T-helper 17 cell (primary cell): Measurements from ENCODE around the gene WDCP. TPM values are rescaled to one million over a fixed set of nuclear protein-coding genes. Genes with fewer than 3 reads are reported as not detected.
A peak's percentile ranks its signal among the peaks of the same experiment; 100 is the strongest.
"Not testable (repeated sequence)": the region's sequence is repeated elsewhere in the genome, so short reads cannot be mapped to it uniquely, and the experiment has no call there.

Source experiments
- ATAC-seq: fragments of 150-1000 bp; cut with Tn5 transposase; 2 replicates; pipeline ENCODE4 v1.10.0; 2021; ENCODE audit warnings: mild to moderate bottlenecking, moderate library complexity
- DNase-seq, 3 donors: peaks; one replicate each; pipeline versions ENCODE4 v3.0.0 to v3.0.0-alpha.2; 2020 to 2021
- H3K9me3 ChIP-seq: one replicate; pipeline ENCODE4 v1.7.0; 2013; ENCODE audit warnings: low read length, mild to moderate bottlenecking; ENCODE audit not compliant: control insufficient read depth, poor library complexity, severe bottlenecking
- H3K27ac Mint-ChIP-seq: one replicate; pipeline ENCODE4 v1.8.0; 2022; ENCODE audit warnings: mild to moderate bottlenecking, moderate library complexity, mixed read lengths
- H3K27me3 Mint-ChIP-seq: one replicate; pipeline ENCODE4 v1.8.0; 2022; ENCODE audit warnings: mixed read lengths
- H3K36me3 Mint-ChIP-seq: one replicate; pipeline ENCODE4 v1.8.0; 2022; ENCODE audit warnings: low read depth, mixed read lengths
- H3K4me1 Mint-ChIP-seq: one replicate; pipeline ENCODE4 v1.8.0; 2022; ENCODE audit warnings: mild to moderate bottlenecking, mixed read lengths
- H3K4me3 Mint-ChIP-seq: one replicate; pipeline ENCODE4 v1.8.0; 2022; ENCODE audit warnings: mild to moderate bottlenecking, moderate library complexity, mixed read lengths
- total RNA-seq, 4 donors: library from RNA in 2 of 4; stranded (reverse) in 2 of 4; gene quantifications; one replicate each; pipeline ENCODE4 v1.2.3 and lab custom pipeline; 2022 to 2026

The WDCP gene
- total RNA-seq, 2 donors from 2014 or later, result 3.4 to 3.7 TPM

DNA sequence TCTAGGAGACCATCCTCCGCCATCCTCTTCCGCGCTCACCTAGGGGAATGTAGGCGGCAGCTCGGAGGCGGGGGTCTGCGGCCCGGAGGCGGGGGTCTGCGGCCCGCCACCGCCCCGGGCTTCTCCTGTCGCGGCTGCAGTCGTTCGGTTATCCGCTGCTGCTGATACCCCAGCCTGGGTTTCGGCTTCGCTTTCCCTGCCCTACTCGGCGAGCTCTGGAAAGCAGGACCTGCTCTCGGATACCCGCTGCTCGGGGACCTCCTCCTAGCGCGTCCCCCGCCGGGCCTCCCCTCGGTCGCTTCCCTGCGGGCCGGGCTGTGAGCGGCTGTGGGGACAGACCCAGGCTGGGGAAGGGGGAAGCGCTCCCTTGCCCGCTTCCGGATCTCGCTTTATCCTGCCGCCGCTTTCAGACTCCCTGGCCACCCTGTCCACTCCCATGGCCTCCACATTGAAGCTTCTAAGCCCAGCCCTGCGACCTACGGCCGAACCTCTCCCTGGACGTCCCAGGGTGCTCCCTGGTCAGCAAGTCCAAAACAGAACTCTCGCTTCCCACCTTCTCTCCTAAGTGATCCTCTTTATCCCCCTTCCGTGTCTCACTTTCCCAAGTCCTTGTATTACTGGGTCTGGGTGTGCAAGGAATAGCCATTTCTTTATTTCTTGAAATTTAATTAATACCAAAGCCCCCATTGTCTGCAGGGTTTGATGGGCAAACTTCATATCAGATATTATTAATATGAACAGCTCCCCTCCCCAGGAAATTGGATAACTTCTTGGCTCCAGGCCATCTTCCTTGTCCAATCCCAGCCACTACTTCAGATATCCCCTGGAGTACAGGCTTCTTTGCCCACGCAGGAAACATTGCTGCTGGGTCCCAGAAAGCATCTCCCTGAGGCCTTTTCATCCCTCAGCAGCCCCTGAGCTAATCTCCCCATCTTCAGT lies 3.1 kb upstream of the WDCP start:
- DNase-seq (peak in 1 of 3 donors; percentile 15), ATAC-seq (no peak)
- H3K9me3 ChIP-seq, result no peaks in the 10 kb centered on the region
- no peak overlapping the region for H3K27ac Mint-ChIP-seq
- H3K27me3 Mint-ChIP-seq, result no peaks in the 10 kb centered on the region
- peaks cover 18% of the 10 kb centered on the region for H3K4me1 Mint-ChIP-seq
- peaks cover 3% of the 10 kb centered on the region for H3K36me3 Mint-ChIP-seq
- H3K4me3 Mint-ChIP-seq, result peak overlapping the region; percentile 87

GRCh38 chr2:24049485-24050021 lies 2.4 kb upstream of the WDCP start, which contains the start of gene FKBP1B:
Gene FKBP1B (plus strand): TSS chr2:24049741. CDS start chr2:24049850, 109 bp downstream.
- Mint-ChIP-seq H3K27ac (no peak within 1 kb of the TSS), H3K4me1 (peaks cover 22% of the 10 kb centered on the region), H3K27me3 (no peaks in the 10 kb centered on the region), H3K4me3 (peak within 1 kb of the TSS; percentile 87), H3K36me3 (peaks cover 3% of the 10 kb centered on the region)
- DNase-seq, result peak; percentile 17 to 68 (median 61)
- no peak for ATAC-seq
- no peaks in the 10 kb centered on the region for H3K9me3 ChIP-seq

- no peaks in the 10 kb centered on the region for H3K9me3 ChIP-seq
- Mint-ChIP-seq H3K27me3 (no peaks in the 10 kb centered on the region), H3K27ac (no peak overlapping the region), H3K4me1 (peaks cover 19% of the 10 kb centered on the region), H3K4me3 (peak overlapping the region; percentile 87), H3K36me3 (peaks cover 3% of the 10 kb centered on the region)
- DNase-seq (no peak), ATAC-seq (no peak)
Observed at GRCh38 chr2:24048769-24049484, 1.7 kb upstream of the WDCP start.

DNA sequence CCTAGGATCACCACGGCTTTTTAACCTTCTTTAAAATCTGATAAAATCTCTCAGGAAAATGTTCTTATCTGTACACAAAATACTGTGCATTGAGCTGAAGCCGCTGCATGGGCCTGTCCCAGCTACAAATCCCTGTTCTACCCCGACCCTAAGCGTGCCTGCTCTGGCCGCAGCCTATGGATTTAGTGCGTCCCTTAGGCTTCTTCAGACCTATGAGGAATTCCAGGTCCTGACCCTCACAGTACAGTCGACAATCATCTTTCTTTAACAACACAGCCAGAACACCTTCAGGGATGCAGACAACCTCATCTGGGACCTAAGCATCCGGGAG lies 477 bp upstream of the WDCP start:
- Mint-ChIP-seq H3K27ac (peak overlapping the region; percentile 98), H3K4me3 (peak overlapping the region; percentile 100), H3K27me3 (no peaks in the 10 kb centered on the region), H3K36me3 (peaks cover 3% of the 10 kb centered on the region), H3K4me1 (peaks cover 19% of the 10 kb centered on the region)
- H3K9me3 ChIP-seq, result no peaks in the 10 kb centered on the region
- no peak for ATAC-seq
- no peak for DNase-seq

DNA sequence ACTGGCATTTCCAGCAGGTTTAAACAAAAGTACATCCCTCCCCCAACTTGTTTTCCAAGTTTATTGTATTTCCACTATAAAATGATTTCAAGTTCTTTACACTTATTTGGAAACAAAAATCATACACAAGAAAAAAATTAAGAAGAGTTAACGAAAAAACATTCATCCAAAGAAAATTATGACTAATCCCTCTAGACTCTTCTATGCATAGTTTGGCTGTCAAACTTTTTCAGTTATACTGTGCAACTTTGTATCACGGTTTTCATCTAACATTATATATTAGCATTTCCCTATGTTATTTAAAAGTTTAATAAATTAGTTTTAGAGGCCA lies 627 bp downstream of the WDCP start:
- no peaks in the 10 kb centered on the region for H3K27me3 Mint-ChIP-seq
- H3K36me3 Mint-ChIP-seq, result peaks cover 3% of the 10 kb centered on the region
- H3K4me1 Mint-ChIP-seq, result peaks cover 19% of the 10 kb centered on the region
- no peaks in the 10 kb centered on the region for H3K9me3 ChIP-seq
- peak overlapping the region; percentile 100 for H3K4me3 Mint-ChIP-seq
- DNase-seq, result no peak
- H3K27ac Mint-ChIP-seq, result peak overlapping the region; percentile 98
- ATAC-seq, result no peak

DNA sequence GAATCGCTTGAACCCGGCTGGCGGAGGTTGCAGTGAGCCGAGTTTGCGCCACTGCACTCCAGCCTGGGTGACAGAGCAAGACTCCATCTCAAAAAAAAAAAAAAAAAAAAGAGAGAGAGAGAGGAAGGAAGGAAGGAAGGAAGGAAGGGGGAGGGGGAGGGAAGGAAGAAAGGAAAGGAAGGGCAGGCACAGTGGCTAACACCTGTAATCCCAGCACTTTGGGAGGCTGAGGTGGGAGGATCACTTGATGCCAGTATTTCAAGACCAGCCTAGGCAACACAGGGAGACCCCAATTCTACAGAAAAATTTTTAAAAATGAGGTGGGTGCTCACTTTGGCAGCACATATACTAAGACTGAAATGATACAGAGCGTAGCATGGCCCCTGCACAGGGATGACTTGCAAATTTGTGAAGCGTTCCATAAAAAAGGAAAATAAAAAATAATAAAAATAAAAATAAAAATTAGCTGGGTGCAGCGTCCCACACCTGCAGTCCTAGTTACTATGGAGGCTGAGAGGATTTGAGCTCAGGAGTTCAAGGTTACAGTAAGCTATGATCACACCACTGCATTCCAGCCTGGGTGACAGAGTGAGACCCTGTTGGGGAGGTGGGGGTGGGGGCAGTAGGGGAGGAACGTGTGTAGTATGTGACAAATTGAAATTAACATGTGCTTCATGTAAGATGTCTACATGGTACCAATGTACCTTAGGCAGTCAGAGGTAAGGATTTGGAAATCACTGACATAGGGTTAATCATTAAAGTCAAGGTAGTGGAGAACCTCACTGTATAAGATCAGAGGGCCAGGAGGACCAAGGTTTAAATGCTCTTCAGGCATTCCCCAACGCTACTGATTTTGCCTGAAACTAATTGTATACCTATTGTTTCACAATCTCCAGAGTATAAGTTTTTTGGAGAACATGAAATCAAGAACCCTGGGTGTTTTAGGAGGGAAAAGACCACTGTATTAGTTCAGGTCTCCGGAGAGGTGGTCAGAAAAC lies 1.4 kb downstream of the WDCP start:
- no peaks in the 10 kb centered on the region for H3K9me3 ChIP-seq
- ATAC-seq (no peak), DNase-seq (no peak)
- Mint-ChIP-seq H3K27ac (no peak overlapping the region), H3K4me1 (peaks cover 19% of the 10 kb centered on the region), H3K4me3 (peak overlapping the region; percentile 33), H3K27me3 (no peaks in the 10 kb centered on the region), H3K36me3 (peaks cover 3% of the 10 kb centered on the region)

DNA sequence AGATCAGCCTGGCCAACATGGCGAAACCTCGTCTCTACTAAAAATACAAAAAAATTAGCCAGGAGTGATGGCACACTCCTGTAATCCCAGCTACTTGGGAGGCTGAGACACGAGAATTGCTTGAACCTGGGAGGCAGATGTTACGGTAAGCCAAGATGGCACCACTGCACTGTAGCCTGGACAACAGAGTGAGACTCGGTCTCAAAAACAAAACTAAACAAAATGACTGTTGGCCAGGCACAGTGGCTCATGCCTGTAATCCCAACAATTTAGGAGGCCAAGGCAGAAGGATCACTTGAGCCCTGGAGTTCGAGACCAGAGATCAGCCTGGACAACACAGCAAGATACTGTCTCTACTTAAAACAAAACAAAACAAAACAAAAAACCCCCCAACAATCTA lies 4.1 kb downstream of the WDCP start:
- peaks cover 17% of the 10 kb centered on the region for H3K4me1 Mint-ChIP-seq
- not testable (repeated sequence) for H3K27ac Mint-ChIP-seq, H3K9me3 ChIP-seq, DNase-seq, H3K36me3 Mint-ChIP-seq, ATAC-seq, H3K4me3 Mint-ChIP-seq, H3K27me3 Mint-ChIP-seq

- Mint-ChIP-seq H3K36me3 (peaks cover 3% of the 10 kb centered on the region), H3K4me3 (no peak overlapping the region), H3K4me1 (peaks cover 10% of the 10 kb centered on the region), H3K27ac (no peak overlapping the region), H3K27me3 (no peaks in the 10 kb centered on the region)
- no peak for ATAC-seq
- H3K9me3 ChIP-seq, result no peaks in the 10 kb centered on the region
- no peak for DNase-seq
Observed at GRCh38 chr2:24040511-24040910, 6.7 kb downstream of the WDCP start.

GRCh38 chr2:24038786-24039499 lies 8.2 kb downstream of the WDCP start:
- Mint-ChIP-seq H3K27me3 (no peaks in the 10 kb centered on the region), H3K4me3 (no peak overlapping the region), H3K36me3 (peaks cover 3% of the 10 kb centered on the region), H3K27ac (no peak overlapping the region), H3K4me1 (peaks cover 8% of the 10 kb centered on the region)
- ATAC-seq, result no peak
- H3K9me3 ChIP-seq, result no peaks in the 10 kb centered on the region
- no peak for DNase-seq

- H3K9me3 ChIP-seq, result no peaks in the 10 kb centered on the region
- Mint-ChIP-seq H3K27ac (no peak overlapping the region), H3K36me3 (peaks cover 17% of the 10 kb centered on the region), H3K4me3 (no peak overlapping the region), H3K4me1 (no peaks in the 10 kb centered on the region), H3K27me3 (no peaks in the 10 kb centered on the region)
- ATAC-seq (no peak), DNase-seq (no peak)
Observed at GRCh38 chr2:24026233-24026632, 21.0 kb downstream of the WDCP start.

DNA sequence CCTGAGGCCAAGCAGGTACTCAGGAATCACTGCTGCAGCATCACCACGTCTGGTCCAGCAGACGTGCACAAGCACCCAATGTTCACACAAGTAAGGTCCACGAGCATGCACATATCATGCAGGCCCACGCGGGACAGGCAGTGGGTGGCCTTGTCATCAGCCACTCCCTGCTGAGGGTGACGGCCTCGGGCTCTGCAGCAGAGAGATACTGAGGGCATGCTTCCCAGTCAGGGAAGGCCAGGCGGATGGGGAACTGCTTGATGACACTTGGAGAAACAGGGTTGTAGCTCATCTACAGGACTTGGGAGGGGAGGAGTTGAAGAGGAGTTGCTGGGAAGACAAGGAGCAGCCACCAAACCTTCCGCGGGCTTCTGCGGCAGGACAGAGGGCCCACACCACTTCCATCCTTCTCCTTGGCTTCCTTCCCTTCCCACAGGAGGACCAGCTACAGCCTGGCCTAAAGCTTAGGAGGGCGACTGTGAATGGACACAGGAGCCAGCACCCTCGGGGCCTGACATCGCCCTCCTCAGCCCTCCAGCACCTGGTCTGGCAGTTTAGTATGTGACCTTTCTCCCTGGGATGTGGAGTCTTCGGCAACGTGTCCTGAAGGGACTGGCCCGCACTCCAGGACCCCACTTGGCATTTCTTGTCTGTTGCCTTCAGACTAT lies 22.1 kb downstream of the WDCP start:
- H3K27ac Mint-ChIP-seq, result peak overlapping the region; percentile 41
- no peak overlapping the region for H3K4me3 Mint-ChIP-seq

GRCh38 chr2:24024018-24024417 lies 23.2 kb downstream of the WDCP start:
- DNase-seq, result no peak
- no peaks in the 10 kb centered on the region for H3K4me1 Mint-ChIP-seq
- H3K4me3 Mint-ChIP-seq, result no peak overlapping the region
- H3K36me3 Mint-ChIP-seq, result peaks cover 12% of the 10 kb centered on the region
- H3K27me3 Mint-ChIP-seq, result no peaks in the 10 kb centered on the region
- ATAC-seq, result no peak
- H3K9me3 ChIP-seq, result no peaks in the 10 kb centered on the region
- no peak overlapping the region for H3K27ac Mint-ChIP-seq

More for the DNA sequence above, 22.1 kb downstream of the WDCP start:
- no peak for ATAC-seq
- Mint-ChIP-seq H3K27me3 (no peaks in the 10 kb centered on the region), H3K36me3 (peaks cover 12% of the 10 kb centered on the region), H3K4me1 (no peaks in the 10 kb centered on the region)
- no peak for DNase-seq
- no peaks in the 10 kb centered on the region for H3K9me3 ChIP-seq
